Measurements from ENCODE around the gene STAT5B.
"Not testable (repeated sequence)": the region's sequence is repeated elsewhere in the genome, so short reads cannot be mapped to it uniquely, and the experiment has no call there.

The STAT5B gene

DNA sequence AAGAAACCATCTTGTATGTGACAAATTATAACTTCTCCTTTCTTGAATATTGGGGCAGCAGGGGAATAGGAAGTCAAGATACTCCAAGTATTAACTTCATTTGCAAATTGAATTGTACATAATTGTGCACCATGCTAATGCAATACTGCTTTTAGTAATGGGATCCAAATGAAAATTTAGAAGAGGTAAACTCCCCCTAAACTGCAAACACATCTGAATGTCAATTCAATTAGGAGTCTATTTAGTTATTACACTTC, 4.5 kb downstream of the STAT5B start:
- no peak for DNase-seq
- Mint-ChIP-seq H3K36me3 (ENCODE audit: low read depth) (peaks cover 60% of the 10 kb centered on the region), H3K27ac (peak overlapping the region; percentile 92), H3K27me3 (no peaks in the 10 kb centered on the region), H3K4me1 (ENCODE audit: low read depth) (peaks cover 73% of the 10 kb centered on the region), H3K4me3 (peak overlapping the region; percentile 88), H3K9me3 (no peaks in the 10 kb centered on the region)

GRCh38 chr17:42271006-42271778, 5.0 kb downstream of the STAT5B start:
- no peaks in the 10 kb centered on the region for H3K27me3 Mint-ChIP-seq
- H3K9me3 Mint-ChIP-seq: no peaks in the 10 kb centered on the region
- H3K27ac Mint-ChIP-seq: peak overlapping the region; percentile 92
- H3K4me3 Mint-ChIP-seq: peak overlapping the region; percentile 88
- H3K4me1 Mint-ChIP-seq (ENCODE audit: low read depth): peaks cover 76% of the 10 kb centered on the region
- peaks cover 64% of the 10 kb centered on the region for H3K36me3 Mint-ChIP-seq (ENCODE audit: low read depth)
- no peak for DNase-seq

- H3K27ac Mint-ChIP-seq: peak overlapping the region; percentile 92
- H3K9me3 Mint-ChIP-seq: no peaks in the 10 kb centered on the region
- H3K36me3 Mint-ChIP-seq (ENCODE audit: low read depth): peaks cover 64% of the 10 kb centered on the region
- H3K27me3 Mint-ChIP-seq: no peaks in the 10 kb centered on the region
- peak overlapping the region; percentile 88 for H3K4me3 Mint-ChIP-seq
- H3K4me1 Mint-ChIP-seq (ENCODE audit: low read depth): peaks cover 79% of the 10 kb centered on the region
- DNase-seq: no peak
These were observed 5.6 kb downstream of the STAT5B start for GRCh38 chr17:42270596-42270995.

- Mint-ChIP-seq H3K36me3 (ENCODE audit: low read depth) (peaks cover 63% of the 10 kb centered on the region), H3K27me3 (no peaks in the 10 kb centered on the region), H3K27ac (peak overlapping the region; percentile 92), H3K9me3 (no peaks in the 10 kb centered on the region), H3K4me3 (peak overlapping the region; percentile 54), H3K4me1 (ENCODE audit: low read depth) (peaks cover 83% of the 10 kb centered on the region)
- DNase-seq: no peak
These were observed 6.0 kb downstream of the STAT5B start for GRCh38 chr17:42270170-42270535.

- no peaks in the 10 kb centered on the region for H3K27me3 Mint-ChIP-seq
- H3K36me3 Mint-ChIP-seq (ENCODE audit: low read depth): peaks cover 53% of the 10 kb centered on the region
- H3K27ac Mint-ChIP-seq: peak overlapping the region; percentile 92
- no peaks in the 10 kb centered on the region for H3K9me3 Mint-ChIP-seq
- H3K4me1 Mint-ChIP-seq (ENCODE audit: low read depth): peaks cover 77% of the 10 kb centered on the region
- peak overlapping the region; percentile 34 for H3K4me3 Mint-ChIP-seq
- no peak for DNase-seq
These were observed 8.0 kb downstream of the STAT5B start for GRCh38 chr17:42268236-42268635.

DNA sequence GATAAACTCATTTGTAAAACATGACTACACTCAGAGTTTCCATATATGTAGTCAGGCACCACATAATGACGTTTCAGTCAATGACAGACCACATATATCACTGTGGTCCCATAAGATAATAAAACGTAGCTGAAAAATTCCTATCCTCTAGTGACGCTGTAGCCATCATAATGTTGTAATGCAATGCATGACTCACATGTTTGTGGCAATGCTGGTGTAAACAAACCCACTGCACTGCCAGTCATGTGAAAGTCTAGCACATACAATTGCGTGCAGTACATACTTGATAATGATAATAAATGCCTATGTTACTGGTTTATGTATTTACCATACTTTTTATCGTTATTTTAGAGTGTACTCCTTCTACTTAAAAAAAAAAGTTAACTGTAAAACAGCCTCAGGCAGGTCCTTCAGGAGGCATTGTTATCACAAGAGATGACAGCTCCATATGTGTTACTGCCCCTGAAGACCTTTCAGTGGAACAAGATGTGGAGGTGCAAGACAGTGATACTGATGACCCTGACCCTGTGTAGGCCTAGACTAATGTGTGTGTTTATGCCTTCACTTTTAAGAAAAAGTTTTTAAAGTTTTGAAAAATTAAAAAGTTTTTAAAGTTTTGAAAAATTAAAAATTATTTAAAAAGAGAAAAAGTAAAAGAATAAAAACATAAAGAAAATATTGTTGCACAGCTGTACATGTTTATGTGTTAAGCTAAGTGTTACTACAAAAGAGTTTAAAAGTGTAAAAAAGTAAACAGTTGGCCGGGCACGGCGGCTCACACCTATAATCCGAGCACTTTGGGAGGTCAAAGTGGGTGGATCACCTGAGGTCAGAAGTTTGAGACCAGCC, 9.0 kb downstream of the STAT5B start:
- peaks cover 68% of the 10 kb centered on the region for H3K4me1 Mint-ChIP-seq (ENCODE audit: low read depth)
- peaks cover 52% of the 10 kb centered on the region for H3K36me3 Mint-ChIP-seq (ENCODE audit: low read depth)
- H3K4me3 Mint-ChIP-seq: peak overlapping the region; percentile 55
- H3K27me3 Mint-ChIP-seq: no peaks in the 10 kb centered on the region
- H3K9me3 Mint-ChIP-seq: no peaks in the 10 kb centered on the region
- peak overlapping the region; percentile 92 for H3K27ac Mint-ChIP-seq
- no peak for DNase-seq

GRCh38 chr17:42266462-42266861, 9.7 kb downstream of the STAT5B start:
- Mint-ChIP-seq H3K4me3 (peak overlapping the region; percentile 55), H3K9me3 (no peaks in the 10 kb centered on the region), H3K27ac (peak overlapping the region; percentile 92), H3K4me1 (ENCODE audit: low read depth) (peaks cover 64% of the 10 kb centered on the region), H3K36me3 (ENCODE audit: low read depth) (peaks cover 50% of the 10 kb centered on the region), H3K27me3 (no peaks in the 10 kb centered on the region)
- no peak for DNase-seq

DNA sequence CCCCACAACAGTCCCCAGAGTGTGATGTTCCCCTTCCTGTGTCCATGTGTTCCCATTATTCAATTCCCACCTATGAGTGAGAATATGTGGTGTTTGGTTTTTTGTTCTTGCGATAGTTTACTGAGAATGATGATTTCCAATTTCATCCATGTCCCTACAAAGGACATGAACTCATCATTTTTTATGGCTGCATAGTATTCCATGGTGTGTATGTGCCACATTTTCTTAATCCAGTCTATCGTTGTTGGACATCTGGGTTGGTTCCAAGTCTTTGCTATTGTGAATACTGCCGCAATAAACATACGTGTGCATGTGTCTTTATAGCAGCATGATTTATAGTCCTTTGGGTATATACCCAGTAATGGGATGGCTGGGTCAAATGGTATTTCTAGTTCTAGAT, 11.8 kb downstream of the STAT5B start:
- not testable (repeated sequence) for H3K27me3 Mint-ChIP-seq, H3K4me3 Mint-ChIP-seq, DNase-seq, H3K9me3 Mint-ChIP-seq, H3K27ac Mint-ChIP-seq
- H3K4me1 Mint-ChIP-seq (ENCODE audit: low read depth): peaks cover 57% of the 10 kb centered on the region
- H3K36me3 Mint-ChIP-seq (ENCODE audit: low read depth): peaks cover 36% of the 10 kb centered on the region

DNA sequence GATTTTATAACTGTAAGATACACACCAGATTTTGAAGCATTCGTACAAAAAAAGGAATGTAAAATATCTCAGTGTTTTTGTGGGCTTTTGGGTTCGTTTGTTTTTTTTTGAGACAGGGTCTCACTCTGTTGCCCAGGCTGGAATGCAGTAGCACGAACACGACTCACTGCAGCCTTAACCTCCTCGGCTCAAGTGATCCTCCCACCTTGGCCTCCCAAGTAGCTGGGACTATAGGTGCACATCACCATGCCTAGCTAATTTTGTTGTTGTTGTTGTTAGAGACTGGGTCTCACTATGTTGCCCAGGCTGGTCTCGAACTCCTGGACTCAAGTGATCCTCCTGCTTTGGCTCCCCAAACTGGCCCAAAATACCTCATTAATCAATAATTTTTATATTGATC, 15.9 kb downstream of the STAT5B start:
- Mint-ChIP-seq H3K9me3 (no peaks in the 10 kb centered on the region), H3K27me3 (no peaks in the 10 kb centered on the region), H3K36me3 (ENCODE audit: low read depth) (peaks cover 13% of the 10 kb centered on the region), H3K27ac (peak overlapping the region; percentile 59), H3K4me1 (ENCODE audit: low read depth) (peaks cover 43% of the 10 kb centered on the region), H3K4me3 (no peak overlapping the region)
- DNase-seq: no peak

DNA sequence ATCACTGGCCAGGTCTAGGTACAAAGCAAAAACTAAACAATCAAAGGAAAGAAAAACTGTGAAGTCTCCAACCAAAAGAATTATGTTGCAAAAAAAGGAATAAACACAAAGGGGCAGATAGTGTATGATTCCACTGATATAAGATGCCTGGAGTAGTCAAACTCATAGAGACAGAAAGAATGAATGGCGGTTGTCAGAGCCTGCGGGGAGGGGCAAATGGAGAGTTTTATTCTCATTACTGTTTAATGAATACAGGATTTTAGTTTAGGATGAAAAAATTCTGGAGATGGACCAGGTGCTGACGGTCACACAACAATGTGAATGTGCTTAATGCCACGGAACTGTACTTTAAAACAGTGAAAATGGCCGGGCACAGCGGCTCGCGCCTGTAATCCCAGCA, 20.7 kb downstream of the STAT5B start:
- H3K9me3 Mint-ChIP-seq: no peaks in the 10 kb centered on the region
- peak overlapping the region; percentile 42 for H3K27ac Mint-ChIP-seq
- H3K27me3 Mint-ChIP-seq: no peaks in the 10 kb centered on the region
- DNase-seq: no peak
- H3K4me3 Mint-ChIP-seq: no peak overlapping the region
- H3K4me1 Mint-ChIP-seq (ENCODE audit: low read depth): peaks cover 68% of the 10 kb centered on the region
- peaks cover 14% of the 10 kb centered on the region for H3K36me3 Mint-ChIP-seq (ENCODE audit: low read depth)

- Mint-ChIP-seq H3K4me1 (ENCODE audit: low read depth) (peaks cover 73% of the 10 kb centered on the region), H3K4me3 (peak overlapping the region; percentile 24), H3K36me3 (ENCODE audit: low read depth) (peaks cover 13% of the 10 kb centered on the region), H3K9me3 (no peaks in the 10 kb centered on the region), H3K27me3 (no peaks in the 10 kb centered on the region), H3K27ac (peak overlapping the region; percentile 94)
- no peak for DNase-seq
These were observed 22.6 kb downstream of the STAT5B start for GRCh38 chr17:42253578-42253977.

- Mint-ChIP-seq H3K27ac (peak overlapping the region; percentile 94), H3K9me3 (no peaks in the 10 kb centered on the region), H3K36me3 (ENCODE audit: low read depth) (peaks cover 14% of the 10 kb centered on the region), H3K27me3 (no peaks in the 10 kb centered on the region), H3K4me3 (peak overlapping the region; percentile 24), H3K4me1 (ENCODE audit: low read depth) (peaks cover 76% of the 10 kb centered on the region)
- no peak for DNase-seq
These were observed 23.3 kb downstream of the STAT5B start for GRCh38 chr17:42252597-42253550.

DNA sequence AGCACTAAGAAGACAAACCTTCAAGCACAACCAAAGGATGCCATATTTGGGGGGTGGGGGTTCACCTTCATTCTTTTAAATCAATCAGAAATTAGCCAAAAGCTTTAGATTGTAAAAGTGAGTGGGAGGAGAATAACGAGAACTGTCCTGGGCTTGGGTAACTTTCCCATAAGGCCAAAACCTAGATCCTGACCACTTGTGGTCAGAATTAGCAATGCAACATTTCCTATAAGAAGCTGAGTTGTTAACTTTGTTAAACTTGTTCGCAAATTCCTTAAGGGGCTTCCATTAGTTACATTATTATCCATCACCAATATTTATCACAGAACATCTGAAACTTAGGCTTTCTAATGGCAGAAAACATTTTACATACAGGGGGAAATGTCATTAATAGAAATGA, 25.1 kb downstream of the STAT5B start:
- H3K4me3 Mint-ChIP-seq: no peak overlapping the region
- peaks cover 84% of the 10 kb centered on the region for H3K4me1 Mint-ChIP-seq (ENCODE audit: low read depth)
- no peaks in the 10 kb centered on the region for H3K27me3 Mint-ChIP-seq
- no peaks in the 10 kb centered on the region for H3K9me3 Mint-ChIP-seq
- H3K36me3 Mint-ChIP-seq (ENCODE audit: low read depth): peaks cover 20% of the 10 kb centered on the region
- DNase-seq: no peak
- H3K27ac Mint-ChIP-seq: peak overlapping the region; percentile 96

GRCh38 chr17:42249681-42250446, 26.3 kb downstream of the STAT5B start:
- Mint-ChIP-seq H3K9me3 (no peaks in the 10 kb centered on the region), H3K27ac (peak overlapping the region; percentile 96), H3K36me3 (ENCODE audit: low read depth) (peaks cover 19% of the 10 kb centered on the region), H3K4me3 (peak overlapping the region; percentile 77), H3K4me1 (ENCODE audit: low read depth) (peaks cover 78% of the 10 kb centered on the region), H3K27me3 (no peaks in the 10 kb centered on the region)
- DNase-seq: no peak

All from activated T-cell treated with anti-CD3 and anti-CD28 coated beads, Interleukin-2, amount 50 U/mL, for 24 hours (primary cell).